Gastroesophageal sphincter (tissue), 4 donors: ENCODE results near the gene PLA2G2E. TPM values are rescaled to one million over a fixed set of nuclear protein-coding genes. Genes with fewer than 3 reads are reported as not detected.

Source experiments
- ATAC-seq: fragments of 150-250 bp; one replicate; pipeline ENCODE4 v1.9.1; 2016; ENCODE audit warnings: mild to moderate bottlenecking, moderate library complexity
- H3K27ac ChIP-seq, 4 donors: fragments of 200-600 bp; sonication (generic) in 3 of 4; 1 replicate in 3 of 4; 2 replicates in 1 of 4; pipeline ENCODE4 v1.5.1; 2016 to 2019
- H3K27me3 ChIP-seq: fragments of 200-600 bp; sonication (generic); one replicate; pipeline ENCODE4 v1.5.1; 2019
- H3K36me3 ChIP-seq, 2 donors: fragments of 200-600 bp; sonication (generic); one replicate each; pipeline ENCODE4 v1.5.1; 2019; ENCODE audit warnings: control low read depth in 1 of 2
- H3K4me1 ChIP-seq, 3 donors: fragments of 200-600 bp; sonication (generic); 1 replicate in 2 of 3; 2 replicates in 1 of 3; pipeline ENCODE4 v1.5.1; 2016 to 2019; ENCODE audit warnings: control low read depth in 2 of 3
- H3K4me3 ChIP-seq, 2 donors: fragments of 200-600 bp; sonication (generic); one replicate each; pipeline ENCODE4 v1.5.1; 2019; ENCODE audit warnings: mild to moderate bottlenecking in 1 of 2, moderate library complexity in 1 of 2
- H3K9me3 ChIP-seq, 3 donors: fragments of 200-600 bp; sonication (generic); one replicate each; pipeline ENCODE4 v1.5.1; 2017 to 2019; ENCODE audit warnings: control low read depth in 2 of 3
- CTCF ChIP-seq, 4 experiments: fragments of 200-600 bp in 2 of 4; fragments of 450-650 bp in 2 of 4; sonication (generic) in 1 of 4; IDR thresholded peaks; one replicate each; pipeline ENCODE4 v1.5.1; 2017 to 2019; ENCODE audit warnings: antibody characterized with exemption in 4 of 4, mild to moderate bottlenecking in 2 of 4, moderate library complexity in 2 of 4
- EP300 ChIP-seq: sonication (generic); formaldehyde crosslinking; IDR thresholded peaks from one replicate; pipeline ENCODE4 v1.6.1; 2017; ENCODE audit warnings: antibody characterized with exemption, mild to moderate bottlenecking
- POLR2A ChIP-seq, 2 donors: fragments of 450-650 bp; IDR thresholded peaks; one replicate each; pipeline ENCODE4 v1.6.1; 2017; ENCODE audit warnings: antibody characterized with exemption in 2 of 2, mild to moderate bottlenecking in 2 of 2, moderate library complexity in 1 of 2
- POLR2AphosphoS5 ChIP-seq: sonication (generic); formaldehyde crosslinking; IDR thresholded peaks from one replicate; pipeline ENCODE4 v1.6.1; 2017; ENCODE audit warnings: antibody characterized with exemption
- WGBS, 2 donors: methylation state at CpG; one replicate each; pipeline ENCODE4 v1.1.5; 2018; ENCODE audit warnings: low coverage in 1 of 2; 5-methylcytosine and 5-hydroxymethylcytosine counted together
- total RNA-seq, 4 donors: library from RNA; depleted of rRNA; stranded (reverse); fragments of >200 nt; gene quantifications; one replicate each; pipeline ENCODE4 v1.1.0, GENCODE V29; 2016

The PLA2G2E gene
- total RNA-seq, 4 donors from 2014 or later, result not detected

DNA sequence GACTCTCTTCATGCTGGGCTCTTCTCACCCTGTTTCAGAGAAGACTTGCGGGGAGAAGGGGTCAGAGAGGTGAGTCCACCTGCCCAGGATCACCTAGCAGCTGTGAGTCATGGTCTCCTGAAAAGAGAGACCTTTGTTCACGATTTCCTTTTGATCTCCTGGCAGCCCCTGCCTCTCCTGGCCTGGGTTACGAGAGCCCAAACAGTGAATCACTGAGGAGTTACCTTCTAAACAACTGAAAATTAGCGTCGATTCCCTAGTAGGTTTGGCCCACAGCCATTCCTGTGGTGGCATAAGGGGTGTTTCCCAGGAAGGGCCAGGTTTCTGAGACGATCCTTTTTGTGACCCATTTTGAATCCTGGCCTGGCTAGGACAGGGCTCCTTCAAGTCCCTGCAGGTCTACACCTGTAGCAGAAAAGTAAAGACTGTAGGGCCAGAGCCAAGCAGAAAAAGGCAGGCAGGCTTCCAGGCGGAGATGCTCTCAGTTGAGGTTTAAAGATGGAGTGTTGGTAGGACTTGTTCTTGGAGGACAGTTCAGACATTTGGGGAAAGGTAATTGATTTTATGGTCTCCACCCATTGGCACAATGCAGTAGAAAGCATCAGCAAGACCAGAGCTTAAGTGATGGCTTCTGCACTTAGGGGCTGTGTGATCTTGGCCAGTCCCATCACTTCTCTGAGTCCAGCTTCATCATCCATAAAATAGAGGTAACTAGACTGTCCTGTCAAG is 2.1 kb upstream of the PLA2G2E start:
- no peak for TF ChIP-seq CTCF (IDR thresholded peaks at IDR 0.05)
- no peak for TF ChIP-seq EP300
- TF ChIP-seq POLR2A (IDR thresholded peaks at IDR 0.05), result no peak
- TF ChIP-seq POLR2AphosphoS5, result no peak
- Histone ChIP-seq H3K4me1 (no peaks in the 10 kb centered on the region), H3K4me3 (no peak overlapping the region), H3K27me3 (peaks cover 12% of the 10 kb centered on the region), H3K9me3 (peaks cover 0 to 2% (median 0%) of the 10 kb centered on the region in 3 donors), H3K27ac (no peak overlapping the region), H3K36me3 (no peaks in the 10 kb centered on the region)
- 73% methylated on average over 5 of the region's 7 CpGs; no CpG with 5 or more reads in 1 of the 2 donors for WGBS, 2 donors
- ATAC-seq, result no peak

- H3K4me1 ChIP-seq, result no peaks in the 10 kb centered on the region
- ATAC-seq, result no peak
- H3K27me3 ChIP-seq, result peaks cover 12% of the 10 kb centered on the region
- no peaks in the 10 kb centered on the region for H3K9me3 ChIP-seq
- H3K27ac ChIP-seq, result no peak overlapping the region
- no peak overlapping the region for H3K4me3 ChIP-seq
- no peaks in the 10 kb centered on the region for H3K36me3 ChIP-seq
- TF ChIP-seq POLR2AphosphoS5 (no peak), POLR2A (IDR thresholded peaks at IDR 0.05) (no peak), EP300 (no peak)
- WGBS, 2 donors, result 77% methylated on average over 7 of the region's 13 CpGs; no CpG with 5 or more reads in 1 of the 2 donors
Measured at GRCh38 chr1:19923953-19924346, 533 bp upstream of the PLA2G2E start.

GRCh38 chr1:19922015-19922688 is 1.3 kb downstream of the PLA2G2E start:
- Histone ChIP-seq H3K4me3 (no peak overlapping the region), H3K9me3 (no peaks in the 10 kb centered on the region), H3K27ac (no peak overlapping the region), H3K36me3 (no peaks in the 10 kb centered on the region), H3K4me1 (peaks cover 0 to 10% (median 0%) of the 10 kb centered on the region in 3 donors), H3K27me3 (peaks cover 12% of the 10 kb centered on the region)
- TF ChIP-seq EP300 (no peak), POLR2A (IDR thresholded peaks at IDR 0.05) (no peak), CTCF (IDR thresholded peaks at IDR 0.05) (no peak), POLR2AphosphoS5 (no peak)
- 33 to 38% methylated on average over 1 to 3 of the region's 17 CpGs for WGBS, 2 donors
- ATAC-seq, result no peak

- no peak for ATAC-seq
- Histone ChIP-seq H3K9me3 (no peaks in the 10 kb centered on the region), H3K36me3 (no peaks in the 10 kb centered on the region), H3K4me3 (no peak overlapping the region), H3K27ac (no peak overlapping the region), H3K27me3 (peaks cover 12% of the 10 kb centered on the region), H3K4me1 (peaks cover 0 to 10% (median 0%) of the 10 kb centered on the region in 3 donors)
- TF ChIP-seq CTCF (IDR thresholded peaks at IDR 0.05) (no peak), POLR2AphosphoS5 (no peak), POLR2A (IDR thresholded peaks at IDR 0.05) (no peak), EP300 (no peak)
- WGBS, 2 donors, result no CpG with 5 or more reads among the region's 13 CpGs
Measured at GRCh38 chr1:19921310-19921709, 2.1 kb downstream of the PLA2G2E start.

DNA sequence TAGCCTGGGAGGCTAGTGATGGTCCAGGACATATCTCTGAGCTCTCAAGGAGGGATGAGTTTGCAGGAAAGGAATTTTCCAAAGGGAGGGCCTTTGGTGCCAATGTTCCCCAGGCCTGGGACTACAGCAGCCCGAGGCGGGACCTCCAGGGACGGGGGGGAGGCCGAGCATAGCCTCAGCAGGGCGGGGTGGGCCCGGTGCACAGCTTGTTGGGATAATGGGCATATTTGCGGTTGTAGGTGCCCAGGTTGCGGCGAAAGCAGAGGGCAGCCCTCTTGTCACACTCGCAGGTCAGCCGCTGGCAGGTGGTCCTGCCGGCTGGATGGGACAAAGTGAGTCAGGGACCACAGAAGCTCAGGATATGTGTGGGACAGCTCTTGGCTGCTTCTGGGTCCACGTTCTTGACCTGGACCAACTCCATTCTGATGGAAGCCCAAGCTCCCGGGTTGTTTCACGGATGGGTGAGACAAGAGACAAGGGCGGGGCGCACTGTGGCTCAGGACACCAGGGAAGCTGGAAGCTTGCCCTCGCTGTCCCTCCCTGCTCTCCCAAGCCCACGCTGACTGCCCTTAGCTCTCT is 3.2 kb downstream of the PLA2G2E start:
- Histone ChIP-seq H3K9me3 (no peaks in the 10 kb centered on the region), H3K4me3 (no peak overlapping the region), H3K27ac (no peak overlapping the region), H3K36me3 (no peaks in the 10 kb centered on the region), H3K27me3 (peaks cover 12% of the 10 kb centered on the region), H3K4me1 (peaks cover 0 to 10% (median 0%) of the 10 kb centered on the region in 3 donors)
- 60 to 86% methylated on average over 2 to 3 of the region's 19 CpGs for WGBS, 2 donors
- no peak for TF ChIP-seq CTCF (IDR thresholded peaks at IDR 0.05)
- no peak for TF ChIP-seq EP300
- TF ChIP-seq POLR2A (IDR thresholded peaks at IDR 0.05), result no peak
- ATAC-seq, result no peak
